Thyroid gland (tissue), 4 donors: ENCODE results near the gene PLBD2. TPM values are rescaled to one million over a fixed set of nuclear protein-coding genes. Genes with fewer than 3 reads are reported as not detected.

Source experiments
- DNase-seq, 2 donors: peaks; one replicate each; pipeline ENCODE4 v3.0.0-alpha.2; 2019
- H3K27ac ChIP-seq, 3 donors: fragments of 200-600 bp; sonication (generic); 1 replicate in 2 of 3; 2 replicates in 1 of 3; pipeline ENCODE4 v1.5.1; 2016 to 2019; ENCODE audit warnings: mild to moderate bottlenecking in 1 of 3, moderate library complexity in 1 of 3
- H3K27me3 ChIP-seq: fragments of 200-600 bp; sonication (generic); one replicate; pipeline ENCODE4 v1.5.1; 2019
- H3K36me3 ChIP-seq, 2 donors: fragments of 200-600 bp; sonication (generic); one replicate each; pipeline ENCODE4 v1.5.1; 2016 to 2019
- H3K4me1 ChIP-seq, 2 donors: fragments of 200-600 bp; sonication (generic); one replicate each; pipeline ENCODE4 v1.5.1; 2017 to 2019
- H3K4me3 ChIP-seq, 3 donors: fragments of 200-600 bp; sonication (generic); replicated peaks in 1 of 3; 1 replicate in 2 of 3; 2 replicates in 1 of 3; pipeline ENCODE4 v1.5.1; 2016; ENCODE audit warnings: mild to moderate bottlenecking in 1 of 3
- H3K9me3 ChIP-seq: fragments of 200-600 bp; sonication (generic); one replicate; pipeline ENCODE4 v1.5.1; 2017
- POLR2A ChIP-seq, 2 donors: fragments of 450-650 bp; IDR thresholded peaks; one replicate each; pipeline ENCODE4 v1.6.1; 2017; ENCODE audit warnings: antibody characterized with exemption in 2 of 2, mild to moderate bottlenecking in 2 of 2, moderate library complexity in 1 of 2
- WGBS, 2 donors: methylation state at CpG; one replicate each; pipeline ENCODE4 v1.1.5; 2017; 5-methylcytosine and 5-hydroxymethylcytosine counted together
- intact Hi-C: fragments of 100-400 bp; cut with DNase I; formaldehyde crosslinking; loops from one replicate; pipeline ENCODE4 v1.15.1; 2023
- total RNA-seq, 4 donors: library from RNA; depleted of rRNA; stranded (reverse); fragments of >200 nt; gene quantifications; one replicate each; pipeline ENCODE4 v1.2.3, GENCODE V29; 2016
- TF ChIP-seq, protein P1 (sequence below), 6 experiments: fragments of 200-600 bp in 3 of 6; fragments of 450-650 bp in 3 of 6; sonication (generic) in 3 of 6; IDR thresholded peaks; one replicate each; pipeline ENCODE4 v1.5.1; 2016 to 2019; ENCODE audit warnings: antibody characterized with exemption in 6 of 6, mild to moderate bottlenecking in 2 of 6, inconsistent platforms in 1 of 6, moderate library complexity in 1 of 6

The PLBD2 gene
- total RNA-seq, 4 donors from 2014 or later = 21.0 to 51.5 (median 44.3) TPM

- no peak for DNase-seq
- Histone ChIP-seq H3K4me1 (no peaks in the 10 kb centered on the region), H3K4me3 (no peak overlapping the region), H3K36me3 (peaks cover 14 to 20% of the 10 kb centered on the region in 2 donors), H3K9me3 (no peaks in the 10 kb centered on the region), H3K27ac (no peak overlapping the region), H3K27me3 (no peaks in the 10 kb centered on the region)
- TF ChIP-seq POLR2A (IDR thresholded peaks at IDR 0.05) = no peak
- TF ChIP-seq, protein P1, sequence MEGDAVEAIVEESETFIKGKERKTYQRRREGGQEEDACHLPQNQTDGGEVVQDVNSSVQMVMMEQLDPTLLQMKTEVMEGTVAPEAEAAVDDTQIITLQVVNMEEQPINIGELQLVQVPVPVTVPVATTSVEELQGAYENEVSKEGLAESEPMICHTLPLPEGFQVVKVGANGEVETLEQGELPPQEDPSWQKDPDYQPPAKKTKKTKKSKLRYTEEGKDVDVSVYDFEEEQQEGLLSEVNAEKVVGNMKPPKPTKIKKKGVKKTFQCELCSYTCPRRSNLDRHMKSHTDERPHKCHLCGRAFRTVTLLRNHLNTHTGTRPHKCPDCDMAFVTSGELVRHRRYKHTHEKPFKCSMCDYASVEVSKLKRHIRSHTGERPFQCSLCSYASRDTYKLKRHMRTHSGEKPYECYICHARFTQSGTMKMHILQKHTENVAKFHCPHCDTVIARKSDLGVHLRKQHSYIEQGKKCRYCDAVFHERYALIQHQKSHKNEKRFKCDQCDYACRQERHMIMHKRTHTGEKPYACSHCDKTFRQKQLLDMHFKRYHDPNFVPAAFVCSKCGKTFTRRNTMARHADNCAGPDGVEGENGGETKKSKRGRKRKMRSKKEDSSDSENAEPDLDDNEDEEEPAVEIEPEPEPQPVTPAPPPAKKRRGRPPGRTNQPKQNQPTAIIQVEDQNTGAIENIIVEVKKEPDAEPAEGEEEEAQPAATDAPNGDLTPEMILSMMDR (IDR thresholded peaks at IDR 0.05) = no peak
- intact Hi-C loops = no loop called here
- WGBS, 2 donors = 89 to 94% methylated on average over 2 of the region's 2 CpGs
Observed at GRCh38 chr12:113322343-113322742, 36.0 kb upstream of the PLBD2 start.

DNA sequence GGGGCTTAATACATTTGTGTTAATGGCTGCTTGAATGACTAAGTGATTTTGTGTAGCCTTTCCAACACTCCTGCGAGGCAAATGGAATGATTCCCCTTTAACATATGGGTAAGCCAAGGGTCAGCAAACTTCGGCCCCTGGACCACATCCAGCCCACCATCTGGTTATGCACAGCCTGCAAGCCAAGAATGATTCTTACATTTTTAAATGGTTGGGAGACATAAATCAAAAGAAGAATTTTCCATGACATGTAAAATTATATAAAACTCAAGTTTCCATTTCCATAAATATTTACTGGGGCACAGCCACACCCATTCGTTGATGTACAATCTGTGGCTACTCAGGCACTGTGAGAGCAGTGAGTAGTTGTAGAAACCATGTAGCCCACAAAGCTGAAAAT is 32.5 kb upstream of the PLBD2 start:
- TF ChIP-seq, protein P1 (IDR thresholded peaks at IDR 0.05) = no peak
- no peak for TF ChIP-seq POLR2A (IDR thresholded peaks at IDR 0.05)
- intact Hi-C loops = no loop called here
- Histone ChIP-seq H3K9me3 (no peaks in the 10 kb centered on the region), H3K27me3 (no peaks in the 10 kb centered on the region), H3K27ac (no peak overlapping the region), H3K4me3 (no peak overlapping the region), H3K36me3 (peaks cover 0 to 9% of the 10 kb centered on the region in 2 donors), H3K4me1 (no peaks in the 10 kb centered on the region)
- 54 to 84% methylated on average over 3 of the region's 3 CpGs for WGBS, 2 donors
- no peak for DNase-seq

GRCh38 chr12:113326775-113327395 is 31.5 kb upstream of the PLBD2 start:
- H3K4me1 ChIP-seq = no peaks in the 10 kb centered on the region
- H3K36me3 ChIP-seq = peaks cover 0 to 6% of the 10 kb centered on the region in 2 donors
- no peaks in the 10 kb centered on the region for H3K27me3 ChIP-seq
- H3K27ac ChIP-seq = no peak overlapping the region
- intact Hi-C loops = no loop called here
- no peaks in the 10 kb centered on the region for H3K9me3 ChIP-seq
- 57 to 78% methylated on average over 4 of the region's 4 CpGs for WGBS, 2 donors
- DNase-seq = no peak
- no peak overlapping the region for H3K4me3 ChIP-seq
- TF ChIP-seq, protein P1 (IDR thresholded peaks at IDR 0.05) = no peak
- no peak for TF ChIP-seq POLR2A (IDR thresholded peaks at IDR 0.05)

GRCh38 chr12:113328368-113328889 is 30.0 kb upstream of the PLBD2 start:
- Histone ChIP-seq H3K9me3 (no peaks in the 10 kb centered on the region), H3K27me3 (no peaks in the 10 kb centered on the region), H3K4me3 (no peak overlapping the region), H3K36me3 (peaks cover 0 to 6% of the 10 kb centered on the region in 2 donors), H3K27ac (no peak overlapping the region), H3K4me1 (peaks cover 4 to 6% of the 10 kb centered on the region in 2 donors)
- WGBS, 2 donors = 85% methylated on average over 5 of the region's 5 CpGs
- TF ChIP-seq, protein P1 (IDR thresholded peaks at IDR 0.05) = no peak
- TF ChIP-seq POLR2A (IDR thresholded peaks at IDR 0.05) = no peak
- no peak for DNase-seq
- intact Hi-C loops = no loop called here

DNA sequence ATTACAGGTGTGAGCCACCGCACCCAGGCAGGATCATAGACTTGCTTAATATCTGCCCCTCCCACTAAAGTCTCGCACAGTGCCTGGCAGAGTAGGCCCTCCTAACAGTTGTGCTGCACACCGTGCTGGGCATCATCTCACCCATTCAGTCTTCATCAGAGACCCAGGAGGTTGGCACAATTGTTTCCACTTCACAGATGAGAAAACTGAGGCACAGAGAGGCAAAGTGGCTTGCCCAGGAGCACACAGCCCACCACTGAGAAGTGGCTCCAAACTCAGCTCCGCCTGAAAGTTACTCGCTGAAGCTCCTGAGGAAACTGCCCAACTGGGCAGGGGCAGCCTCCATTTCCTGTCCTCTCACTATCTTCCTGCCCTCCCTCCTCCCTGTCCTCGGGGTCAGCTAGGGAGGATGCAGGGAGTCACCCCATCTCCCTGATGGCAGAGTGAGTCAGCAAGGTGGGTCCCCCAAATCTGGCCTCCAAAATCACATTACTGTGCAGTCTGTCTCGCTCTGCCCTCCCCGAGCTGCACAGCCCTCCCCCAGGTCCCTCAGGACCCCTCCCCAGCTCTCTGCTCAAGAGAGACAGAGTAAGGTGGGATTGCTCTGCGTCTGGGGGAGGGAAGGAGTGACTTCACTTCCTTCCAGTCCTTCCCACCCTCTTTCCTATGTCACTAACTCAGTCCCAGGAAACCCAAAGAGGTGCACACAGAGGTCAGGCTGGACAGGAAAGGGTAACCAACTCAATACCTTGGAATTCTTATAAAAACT is 29.2 kb upstream of the PLBD2 start:
- Histone ChIP-seq H3K27ac (no peak overlapping the region), H3K9me3 (no peaks in the 10 kb centered on the region), H3K27me3 (no peaks in the 10 kb centered on the region), H3K4me3 (no peak overlapping the region), H3K4me1 (peaks cover 4 to 14% of the 10 kb centered on the region in 2 donors), H3K36me3 (peaks cover 0 to 6% of the 10 kb centered on the region in 2 donors)
- no peak for DNase-seq
- intact Hi-C loops = no loop called here
- WGBS, 2 donors = 82 to 87% methylated on average over 9 of the region's 9 CpGs
- TF ChIP-seq, protein P1 (IDR thresholded peaks at IDR 0.05) = no peak
- no peak for TF ChIP-seq POLR2A (IDR thresholded peaks at IDR 0.05)
